Endodermal cell (in vitro differentiated cells): ENCODE measurements around the gene PRR35. TPM values are rescaled to one million over a fixed set of nuclear protein-coding genes. Genes with fewer than 3 reads are reported as not detected.
A peak's percentile ranks its signal among the peaks of the same experiment; 100 is the strongest.

Experiments
- DNase-seq: peaks from one replicate; pipeline ENCODE4 v3.0.0-alpha.2; 2017
- H3K27ac ChIP-seq: 2 replicates; pipeline ENCODE4 v1.5.1; 2013; ENCODE audit warnings: mild to moderate bottlenecking, low read depth, low read length, moderate library complexity
- H3K27me3 ChIP-seq: 2 replicates; pipeline ENCODE4 v1.6.1; 2013; ENCODE audit warnings: mild to moderate bottlenecking, low read length, moderate library complexity; ENCODE audit not compliant: insufficient read depth, control insufficient read depth, poor library complexity, severe bottlenecking
- H3K36me3 ChIP-seq: 2 replicates; pipeline ENCODE4 v1.7.0; 2013; ENCODE audit warnings: mild to moderate bottlenecking, low read length, moderate library complexity; ENCODE audit not compliant: control insufficient read depth, insufficient read depth
- H3K4me1 ChIP-seq: one replicate; pipeline ENCODE4 v1.7.0; 2013; ENCODE audit warnings: low read length; ENCODE audit not compliant: control insufficient read depth, insufficient read depth
- H3K4me3 ChIP-seq: 2 replicates; pipeline ENCODE4 v1.5.1; 2013; ENCODE audit warnings: mild to moderate bottlenecking, low read length, moderate library complexity
- H3K9ac ChIP-seq: 2 replicates; pipeline ENCODE4 v1.6.1; 2013; ENCODE audit warnings: mild to moderate bottlenecking, low read length, moderate library complexity; ENCODE audit not compliant: poor library complexity, severe bottlenecking; ENCODE audit errors: extremely low read depth
- H3K9me3 ChIP-seq: 2 replicates; pipeline ENCODE4 v1.6.1; 2013; ENCODE audit warnings: mild to moderate bottlenecking, low read length, moderate library complexity; ENCODE audit not compliant: control insufficient read depth
- H3K27ac Mint-ChIP-seq: 2 replicates; pipeline ENCODE4 v1.8.0; 2020; ENCODE audit warnings: mixed read lengths
- H3K27me3 Mint-ChIP-seq: 2 replicates; pipeline ENCODE4 v1.8.0; 2021; ENCODE audit warnings: mild to moderate bottlenecking, mixed read lengths; ENCODE audit not compliant: insufficient read depth
- H3K36me3 Mint-ChIP-seq: 2 replicates; pipeline ENCODE4 v1.8.0; 2020; ENCODE audit warnings: low read depth, mixed read lengths
- H3K4me1 Mint-ChIP-seq: 2 replicates; pipeline ENCODE4 v1.8.0; 2020; ENCODE audit warnings: mixed read lengths
- H3K4me3 Mint-ChIP-seq: 2 replicates; pipeline ENCODE4 v1.8.0; 2020; ENCODE audit warnings: mild to moderate bottlenecking, moderate library complexity, mixed read lengths
- H3K9me3 Mint-ChIP-seq: 2 replicates; pipeline ENCODE4 v1.8.0; 2020; ENCODE audit warnings: mild to moderate bottlenecking, mixed read lengths
- CTCF ChIP-seq: fragments of 200-600 bp; sonication (generic); conservative IDR thresholded peaks from 2 replicates; pipeline ENCODE4 v1.5.0; 2021; ENCODE audit warnings: antibody characterized with exemption, mild to moderate bottlenecking
- WGBS, 2 experiments: methylation state at CpG; one replicate each; pipeline versions ENCODE4 v1.1.5 to v1.1.7; 2013; ENCODE audit warnings: missing lambda C conversion rate in 2 of 2, mixed read lengths in 1 of 2; ENCODE audit not compliant: insufficient coverage in 1 of 2, insufficient read length in 1 of 2; 5-methylcytosine and 5-hydroxymethylcytosine counted together
- total RNA-seq, 2 donors: library from RNA; stranded (reverse); fragmentation: NEBNext Ultra II Directional in 1 of 2; extraction: Animal tissue kit (Norgen Biotek cat#: 25700) in 1 of 2; gene quantifications; 2 replicates in 1 of 2; 3 replicates in 1 of 2; pipeline ENCODE4 v1.2.1, GENCODE V29; 2021

Gene PRR35
- total RNA-seq, 2 donors from 2014 or later, result 0.29 to 0.62 TPM

GRCh38 chr16:576197-576822 lies 16.1 kb downstream of the PRR35 start:
- Mint-ChIP-seq H3K27ac (peak overlapping the region; percentile 77), H3K4me3 (no peak overlapping the region), H3K27me3 (no peaks in the 10 kb centered on the region), H3K4me1 (no peaks in the 10 kb centered on the region), H3K36me3 (peaks cover 13% of the 10 kb centered on the region), H3K9me3 (no peaks in the 10 kb centered on the region)
- Histone ChIP-seq H3K36me3 (peaks cover 4% of the 10 kb centered on the region), H3K9ac (no peak overlapping the region), H3K27me3 (no peaks in the 10 kb centered on the region), H3K27ac (no peak overlapping the region), H3K9me3 (no peaks in the 10 kb centered on the region), H3K4me3 (no peak overlapping the region), H3K4me1 (no peaks in the 10 kb centered on the region)
- WGBS, 2 experiments, result 93 to 96% methylated on average over 9 to 21 of the region's 21 CpGs
- no peak for DNase-seq
- TF ChIP-seq CTCF, result no peak

GRCh38 chr16:576823-577201 lies 16.6 kb downstream of the PRR35 start:
- H3K27me3 Mint-ChIP-seq, result no peaks in the 10 kb centered on the region
- H3K4me1 Mint-ChIP-seq, result no peaks in the 10 kb centered on the region
- H3K27ac Mint-ChIP-seq, result peak overlapping the region; percentile 77
- peaks cover 11% of the 10 kb centered on the region for H3K36me3 Mint-ChIP-seq
- Histone ChIP-seq H3K9me3 (no peaks in the 10 kb centered on the region), H3K4me1 (no peaks in the 10 kb centered on the region), H3K27ac (no peak overlapping the region), H3K9ac (no peak overlapping the region), H3K4me3 (no peak overlapping the region), H3K36me3 (peaks cover 3% of the 10 kb centered on the region), H3K27me3 (no peaks in the 10 kb centered on the region)
- no peak overlapping the region for H3K4me3 Mint-ChIP-seq
- peak; percentile 61 for TF ChIP-seq CTCF
- DNase-seq, result peak; percentile 84
- no peaks in the 10 kb centered on the region for H3K9me3 Mint-ChIP-seq
- 84% methylated on average over 5 of the region's 8 CpGs; no CpG with 5 or more reads in 1 of the 2 experiments for WGBS, 2 experiments

- H3K9me3 ChIP-seq, result no peaks in the 10 kb centered on the region
- Mint-ChIP-seq H3K9me3 (no peaks in the 10 kb centered on the region), H3K4me3 (no peak overlapping the region), H3K27ac (no peak overlapping the region), H3K36me3 (peaks cover 8% of the 10 kb centered on the region), H3K27me3 (no peaks in the 10 kb centered on the region), H3K4me1 (no peaks in the 10 kb centered on the region)
- no peak for DNase-seq
- WGBS, 2 experiments, result 92 to 93% methylated on average over 6 to 13 of the region's 13 CpGs
- no peaks in the 10 kb centered on the region for H3K4me1 ChIP-seq
- no peak overlapping the region for H3K9ac ChIP-seq
- no peaks in the 10 kb centered on the region for H3K36me3 ChIP-seq
- no peak overlapping the region for H3K27ac ChIP-seq
- no peak for TF ChIP-seq CTCF
- no peak overlapping the region for H3K4me3 ChIP-seq
- no peaks in the 10 kb centered on the region for H3K27me3 ChIP-seq
Observed at GRCh38 chr16:577796-578195, 17.6 kb downstream of the PRR35 start.
